Mucosa of gallbladder (tissue), 1 donor: Measurements from ENCODE around the gene SMYD2. TPM values are rescaled to one million over a fixed set of nuclear protein-coding genes. Genes with fewer than 3 reads are reported as not detected.

Experiments
- DNase-seq: peaks from one replicate; pipeline ENCODE4 v3.0.0-alpha.2; 2020; ENCODE audit warnings: low spot score
- total RNA-seq: library from RNA; stranded (reverse); gene quantifications from one replicate; pipeline ENCODE4 v1.2.1, GENCODE V29; 2021
- donor health status: DM: no; HTN: no; CAD: no.

SMYD2 gene
- total RNA-seq, 1 donor from 2014 or later: 21.6 TPM

- no peak for DNase-seq
Measured at GRCh38 chr1:214361636-214362035, 80.7 kb downstream of the SMYD2 start.

DNA sequence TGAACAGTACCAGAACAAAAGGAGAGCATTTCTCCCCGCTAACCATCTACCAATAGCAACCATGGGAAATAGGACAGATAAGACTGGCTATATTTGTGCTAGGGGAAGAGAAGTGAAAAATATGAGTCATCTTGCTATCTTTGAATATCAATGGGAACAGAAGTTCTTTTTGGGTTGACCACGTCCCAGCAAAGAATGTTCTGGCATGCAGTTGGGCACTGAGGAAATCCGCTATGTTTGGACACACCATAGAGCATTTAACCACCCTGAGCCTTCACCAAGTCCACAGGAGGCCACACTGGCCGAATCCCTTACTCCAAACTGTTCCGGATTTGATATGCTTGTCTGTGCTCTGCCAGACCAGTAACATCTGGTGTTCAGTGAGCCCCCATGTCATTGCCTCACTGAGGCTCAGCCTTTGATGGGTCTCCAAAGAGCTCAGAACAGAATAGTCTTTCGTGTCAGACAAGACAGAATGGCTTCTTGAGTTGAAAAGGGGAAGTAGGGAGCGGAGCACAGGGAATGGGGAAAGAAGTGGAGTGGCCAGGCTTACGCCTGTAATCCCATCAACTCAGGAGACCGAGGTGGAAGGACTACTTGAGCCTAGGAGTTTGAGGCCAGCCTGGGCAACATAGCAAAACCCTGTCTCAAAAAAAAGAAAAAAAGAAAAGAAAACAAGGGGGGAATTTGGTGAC, 81.4 kb downstream of the SMYD2 start:
- no peak for DNase-seq

- DNase-seq: no peak
Measured at GRCh38 chr1:214363386-214363785, 82.4 kb downstream of the SMYD2 start.

DNA sequence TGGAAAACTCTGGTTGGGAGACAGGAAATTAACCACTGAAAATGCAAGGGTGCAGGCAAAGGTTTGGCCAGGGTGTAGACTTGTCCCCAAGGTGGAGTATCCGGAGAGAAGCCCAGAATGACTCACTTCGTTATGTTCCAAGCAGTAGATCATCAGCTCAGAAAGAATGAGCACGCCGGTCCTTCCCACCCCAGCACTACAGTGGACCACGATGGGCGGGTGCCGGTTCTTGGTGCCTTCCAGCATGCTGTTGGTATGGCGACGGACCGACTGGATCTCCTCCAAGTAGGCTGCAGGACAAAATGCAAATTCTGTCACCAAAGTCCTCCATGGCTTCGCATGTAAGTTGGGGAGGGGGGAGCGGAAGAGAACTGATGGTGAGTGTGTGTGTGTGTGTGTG, 83.4 kb downstream of the SMYD2 start:
- DNase-seq: no peak

- no peak for DNase-seq
Measured at GRCh38 chr1:214364786-214365295, 83.9 kb downstream of the SMYD2 start.

DNA sequence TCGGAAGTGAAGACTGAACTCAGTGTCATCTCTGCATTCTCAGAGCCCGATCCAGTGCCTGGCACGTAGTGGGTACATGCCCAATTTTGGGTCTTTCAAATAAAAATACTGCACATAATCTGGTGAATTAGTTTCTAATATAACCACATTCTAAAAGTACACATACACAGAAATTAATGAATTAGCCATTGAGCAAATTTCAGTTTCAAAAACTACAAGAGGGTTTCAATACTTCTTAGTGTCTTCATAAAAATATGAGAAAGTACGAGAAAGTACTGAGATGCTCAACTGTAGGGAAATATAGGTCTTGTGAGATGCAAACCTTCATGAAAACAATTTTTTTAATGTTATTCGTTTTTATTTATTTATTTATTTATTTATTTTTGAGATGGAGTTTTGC, 86.9 kb downstream of the SMYD2 start:
- no peak for DNase-seq

DNA sequence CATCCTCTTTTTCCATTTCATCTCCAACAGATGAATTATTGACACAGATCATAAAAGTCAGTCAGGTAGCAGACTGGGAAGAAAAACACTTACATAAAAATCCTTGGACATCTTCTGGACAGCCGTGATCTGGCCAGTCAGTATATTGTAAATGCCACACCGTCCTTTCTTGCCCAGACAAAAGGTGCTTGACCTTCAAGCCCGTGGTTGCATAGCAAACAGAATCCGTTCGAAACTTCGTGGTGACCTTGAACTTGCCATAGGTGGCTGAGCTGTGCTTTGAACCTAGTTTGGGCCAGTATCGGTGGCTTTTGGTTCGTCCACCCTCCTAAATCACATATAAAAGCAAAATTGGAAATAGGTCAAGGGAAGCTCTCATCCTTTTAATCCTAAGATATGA, 88.4 kb downstream of the SMYD2 start:
- DNase-seq: no peak

GRCh38 chr1:214370615-214371014, 89.7 kb downstream of the SMYD2 start:
- DNase-seq: no peak

DNA sequence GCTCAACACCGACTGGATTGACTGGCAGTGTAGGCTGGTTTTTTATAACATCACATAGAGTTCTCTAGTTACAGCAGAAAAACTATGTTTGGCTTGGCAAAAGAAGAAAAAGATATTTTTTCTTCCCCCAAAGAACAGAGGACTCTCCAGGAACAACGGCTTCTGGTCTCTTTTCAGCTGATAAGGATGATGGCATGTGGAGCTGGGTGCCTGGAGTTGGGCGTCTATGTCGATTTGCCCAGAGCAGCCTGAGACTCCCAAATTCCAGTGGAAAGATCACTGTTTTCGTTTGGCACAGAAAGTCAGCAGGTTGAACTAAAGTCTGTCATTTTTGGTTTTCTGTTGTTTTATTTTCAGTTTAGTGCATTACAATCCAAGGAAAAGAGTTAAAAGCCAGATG, 91.1 kb downstream of the SMYD2 start:
- DNase-seq: no peak

- no peak for DNase-seq
Measured at GRCh38 chr1:214377485-214377884, 96.5 kb downstream of the SMYD2 start.

DNA sequence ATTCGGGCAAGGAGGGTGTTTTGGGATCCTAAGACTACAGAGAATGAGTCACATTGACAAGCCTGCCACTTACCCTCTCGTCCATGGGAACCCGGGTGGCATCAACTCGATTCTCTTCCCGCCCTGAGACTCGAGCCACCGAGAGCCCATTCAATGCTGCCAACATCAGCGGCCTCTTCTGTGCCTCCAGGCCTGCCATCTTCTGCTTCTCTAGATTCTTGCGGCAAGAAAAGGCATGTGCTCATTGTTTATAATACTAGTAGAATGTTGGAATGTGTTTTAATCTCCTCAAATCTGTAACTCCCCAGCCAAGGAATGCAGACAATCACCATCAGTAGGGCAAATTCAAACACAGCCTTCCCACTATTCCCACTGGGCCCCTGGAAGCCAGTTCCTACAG, 96.9 kb downstream of the SMYD2 start:
- no peak for DNase-seq

GRCh38 chr1:214378492-214378891, 97.5 kb downstream of the SMYD2 start:
- no peak for DNase-seq

DNA sequence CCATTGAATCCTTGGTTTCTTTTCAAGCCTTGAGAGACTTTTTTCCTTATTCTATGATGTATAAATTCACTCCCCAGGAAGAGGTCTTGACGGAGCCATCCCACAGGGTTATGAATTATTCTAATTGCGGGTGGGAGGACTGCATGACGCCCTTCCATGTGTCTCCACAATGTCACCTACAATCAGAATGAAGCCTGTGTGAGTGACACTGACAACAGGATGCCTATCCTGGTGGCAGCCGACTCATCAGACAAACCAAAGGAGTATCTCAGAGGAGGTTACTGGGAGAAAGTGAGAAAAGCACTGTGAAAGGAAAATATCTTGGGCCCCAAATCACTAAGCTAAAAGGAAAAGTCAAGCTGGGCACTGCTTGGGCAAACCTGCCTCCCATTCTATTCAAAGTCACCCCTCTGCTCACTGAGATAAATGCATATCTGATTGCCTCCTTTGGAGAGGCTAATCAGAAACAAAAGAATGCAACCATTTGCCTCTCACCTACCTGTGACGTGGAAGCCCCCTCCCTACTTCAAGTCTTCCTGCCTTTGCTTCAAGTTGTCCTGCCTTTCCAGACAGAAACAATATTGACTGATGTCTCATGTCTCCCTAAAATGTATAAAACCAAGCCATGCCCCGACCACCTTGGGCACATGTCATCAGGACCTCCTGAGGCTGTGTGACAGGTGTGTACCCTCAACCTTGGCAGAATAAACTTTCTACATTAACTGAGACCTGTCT, 98.4 kb downstream of the SMYD2 start:
- no peak for DNase-seq

- DNase-seq: no peak
Measured at GRCh38 chr1:214380396-214380795, 99.4 kb downstream of the SMYD2 start.

DNA sequence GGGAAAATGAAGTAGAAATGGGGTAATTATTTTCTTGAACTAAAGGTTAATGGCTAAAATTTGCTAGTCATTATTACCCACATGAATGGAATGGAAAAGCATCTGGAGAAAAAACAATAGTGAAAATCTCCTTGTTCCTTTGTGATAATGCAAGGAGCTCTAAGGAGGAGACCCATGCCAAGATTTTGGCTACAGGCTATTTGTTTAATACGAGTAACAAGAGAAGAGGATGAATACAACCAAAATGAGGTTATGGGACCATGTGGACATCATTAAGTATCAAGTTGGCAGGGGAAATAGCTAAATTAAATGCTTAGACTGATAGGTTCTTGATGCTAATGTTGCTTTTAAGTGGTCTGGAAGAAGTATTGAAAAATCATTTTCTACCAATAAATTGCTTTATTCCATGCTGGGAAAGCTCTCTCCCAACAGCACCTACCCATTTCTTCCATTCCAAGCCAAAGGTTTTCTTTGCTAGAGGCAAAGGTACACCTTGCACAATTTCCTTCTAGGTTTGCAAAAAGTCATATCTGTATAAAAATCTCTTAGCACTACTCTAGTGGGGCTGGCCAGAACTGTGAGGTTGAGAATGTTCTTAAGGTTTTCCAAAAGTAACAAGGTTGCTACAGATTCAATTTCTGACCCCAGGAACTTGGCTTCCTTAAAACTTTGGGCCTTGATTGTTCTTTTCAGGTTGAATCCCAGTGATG, 100.2 kb downstream of the SMYD2 start:
- DNase-seq: no peak

DNA sequence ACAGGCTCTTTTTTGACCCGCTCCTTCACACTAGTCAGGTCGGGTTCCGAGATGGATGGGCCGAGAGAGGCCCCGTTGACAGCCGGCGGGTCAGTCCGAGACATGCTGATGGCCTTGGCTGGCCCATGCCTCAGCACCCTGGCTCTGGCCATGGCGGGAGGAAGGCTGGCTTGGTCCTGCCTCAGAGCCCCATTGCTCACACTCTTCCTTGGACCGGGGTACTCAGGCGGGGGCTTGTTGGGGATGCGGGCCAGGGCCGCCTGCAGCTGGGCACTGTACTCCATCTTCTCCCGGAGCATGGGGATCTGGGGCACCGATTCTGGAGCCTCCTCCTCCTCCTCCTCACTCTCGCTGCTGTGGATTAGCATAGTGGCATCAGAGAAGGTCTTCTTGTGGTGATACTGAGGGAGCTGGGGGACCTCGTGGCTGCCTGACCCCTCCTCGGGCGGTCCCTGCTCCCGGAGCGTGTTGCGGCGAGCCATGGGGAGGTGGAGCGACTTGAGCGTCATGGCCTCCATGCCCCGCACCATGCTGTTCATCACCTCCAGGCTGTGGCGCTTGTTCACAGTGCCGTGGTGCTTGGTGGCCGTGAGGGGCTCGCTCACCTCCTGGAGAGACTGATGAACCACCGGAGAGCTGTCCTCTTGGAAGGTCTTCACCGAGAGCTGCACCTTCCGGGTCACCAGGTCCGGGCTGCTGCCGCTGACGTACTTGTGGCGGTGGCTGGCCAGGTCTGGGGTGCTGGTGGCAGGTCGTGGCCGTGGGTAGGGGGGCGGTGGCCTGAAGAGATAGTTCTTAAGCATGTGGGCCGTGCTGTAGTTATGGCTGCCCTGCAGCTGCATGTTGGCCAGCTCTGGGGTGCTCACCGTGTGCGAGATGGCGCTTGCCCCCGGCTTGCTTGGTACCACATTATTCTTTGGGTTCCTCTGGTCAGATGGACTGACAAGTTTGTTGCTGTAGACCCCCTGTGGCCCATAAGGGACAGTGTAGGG, 102.7 kb downstream of the SMYD2 start:
- DNase-seq: no peak

- DNase-seq: no peak
Measured at GRCh38 chr1:214384373-214385079, 103.6 kb downstream of the SMYD2 start.

GRCh38 chr1:214385428-214385827, 104.5 kb downstream of the SMYD2 start:
- no peak for DNase-seq

DNA sequence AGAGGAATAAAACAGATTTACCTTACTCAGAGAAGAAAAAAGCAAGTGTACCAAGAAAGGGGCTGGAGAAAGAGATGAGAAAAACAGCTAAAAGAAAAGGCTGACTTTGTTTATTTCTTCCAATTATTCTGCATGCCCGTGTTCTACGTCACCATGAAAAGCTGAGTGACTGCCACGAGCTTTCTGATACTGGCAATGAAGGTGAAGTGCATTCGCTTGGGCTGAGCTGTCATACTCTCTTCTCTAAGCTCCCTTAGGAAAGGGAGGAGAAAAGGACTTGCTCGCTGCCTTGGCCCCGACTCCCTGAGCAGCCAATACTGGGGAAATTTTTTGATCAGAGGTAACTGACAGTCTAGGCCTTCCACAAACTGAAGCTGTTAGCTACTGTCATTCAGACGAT, 105.4 kb downstream of the SMYD2 start:
- no peak for DNase-seq
